Fibroblast of lung (primary cell): ENCODE measurements around the gene GJA5. TPM values are rescaled to one million over a fixed set of nuclear protein-coding genes. Genes with fewer than 3 reads are reported as not detected.

Source experiments
- DNase-seq, 2 donors: peaks; one replicate each; pipeline versions ENCODE4 v3.0.0 to v3.0.0-alpha.2; 2010; ENCODE audit warnings: low read depth in 2 of 2
- H2AFZ ChIP-seq: 2 replicates; pipeline ENCODE4 v1.5.1; 2012; ENCODE audit warnings: low read length, control low read depth, inconsistent platforms
- H3K27ac ChIP-seq: 2 replicates; pipeline ENCODE4 v1.5.1; 2011; ENCODE audit warnings: low read length, control low read depth; ENCODE audit not compliant: insufficient read depth
- H3K27me3 ChIP-seq: 2 replicates; pipeline ENCODE4 v1.5.1; 2011; ENCODE audit warnings: mild to moderate bottlenecking, low read length; ENCODE audit not compliant: control insufficient read depth, insufficient read depth
- H3K36me3 ChIP-seq: 2 replicates; pipeline ENCODE4 v1.5.1; 2011; ENCODE audit warnings: low read length; ENCODE audit not compliant: control insufficient read depth, insufficient read depth
- H3K4me1 ChIP-seq: 2 replicates; pipeline ENCODE4 v1.5.1; 2011; ENCODE audit warnings: low read length; ENCODE audit not compliant: control insufficient read depth, insufficient read depth; ENCODE audit errors: extremely low read depth
- H3K4me2 ChIP-seq: 2 replicates; pipeline ENCODE4 v1.5.1; 2011; ENCODE audit warnings: low read length, control low read depth; ENCODE audit not compliant: insufficient read depth; ENCODE audit errors: extremely low read depth
- H3K4me3 ChIP-seq, 4 experiments: fragments of 200-600 bp in 1 of 4; sonication (generic) in 1 of 4; replicated peaks in 1 of 4; 2 replicates each; pipeline ENCODE4 v1.5.1; 2011 to 2016; ENCODE audit warnings: low read length in 4 of 4, low read depth in 3 of 4, mild to moderate bottlenecking in 3 of 4, control low read depth in 2 of 4, inconsistent platforms in 1 of 4, mixed read lengths in 1 of 4; ENCODE audit not compliant: insufficient read depth in 1 of 4; ENCODE audit errors: control extremely low read depth in 1 of 4
- H3K79me2 ChIP-seq: 2 replicates; pipeline ENCODE4 v1.5.1; 2012; ENCODE audit warnings: mild to moderate bottlenecking, low read length, inconsistent platforms; ENCODE audit not compliant: control insufficient read depth, insufficient read depth
- H3K9ac ChIP-seq: 2 replicates; pipeline ENCODE4 v1.5.1; 2011; ENCODE audit warnings: mild to moderate bottlenecking, low read length, control low read depth; ENCODE audit not compliant: insufficient read depth
- H3K9me3 ChIP-seq: 2 replicates; pipeline ENCODE4 v1.5.1; 2012; ENCODE audit warnings: low read depth, low read length; ENCODE audit not compliant: control insufficient read depth, insufficient read depth
- H4K20me1 ChIP-seq: 2 replicates; pipeline ENCODE4 v1.5.1; 2011; ENCODE audit warnings: low read length; ENCODE audit not compliant: control insufficient read depth, insufficient read depth; ENCODE audit errors: extremely low read depth
- EZH2 ChIP-seq: IDR thresholded peaks from 2 replicates; pipeline ENCODE4 v1.5.1; 2012; ENCODE audit warnings: low read length, control low read depth, mild to moderate bottlenecking; ENCODE audit errors: missing control alignments
- polyA plus RNA-seq, 2 donors: library from polyadenylated mRNA; depleted of rRNA in 1 of 2; stranded (reverse) in 1 of 2; unstranded in 1 of 2; fragments of >200 nt; gene quantifications; 2 replicates each; pipeline ENCODE4 v1.2.1, GENCODE V29; 2011 to 2012; ENCODE audit warnings: missing spikeins in 1 of 2
- total RNA-seq: library from RNA; depleted of rRNA; stranded (reverse); fragments of >200 nt; gene quantifications from 2 replicates; pipeline ENCODE4 v1.2.1, GENCODE V29; 2014
- TF ChIP-seq, protein P1 (sequence below), 2 donors: IDR thresholded peaks in 1 of 2; conservative IDR thresholded peaks in 1 of 2; 1 replicate in 1 of 2; 2 replicates in 1 of 2; pipeline ENCODE4 v1.5.1; 2011 to 2012; ENCODE audit warnings: low read length in 2 of 2, control low read depth in 1 of 2, inconsistent platforms in 1 of 2, low read depth in 1 of 2, mild to moderate bottlenecking in 1 of 2

GJA5 gene
- total and polyA plus RNA-seq, 2 donors (not counting 1 experiment from before 2014, with no cell fraction given), result 0.14 TPM; not detected in 1

DNA sequence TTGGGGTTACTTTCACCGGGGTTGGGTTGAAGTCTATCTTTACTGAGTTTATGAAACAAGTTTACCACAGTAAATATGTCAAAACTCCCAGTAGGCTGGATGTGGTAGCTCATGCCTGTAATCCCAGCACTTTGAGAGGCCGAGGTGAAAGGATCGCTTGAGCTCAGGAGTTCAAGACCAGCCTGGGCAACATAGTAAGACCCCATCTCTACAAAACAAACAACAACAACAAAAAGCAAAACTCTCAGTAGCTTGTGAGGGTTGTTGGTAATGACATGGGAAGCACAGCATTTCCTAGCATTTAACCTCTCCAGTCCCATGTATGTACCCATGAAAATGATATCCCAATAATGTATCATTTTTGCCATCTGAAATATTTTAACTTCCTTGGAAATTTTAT is 34.7 kb downstream of the GJA5 start:
- Histone ChIP-seq H3K4me3 (no peak overlapping the region), H3K36me3 (no peaks in the 10 kb centered on the region), H4K20me1 (no peaks in the 10 kb centered on the region), H3K27me3 (no peaks in the 10 kb centered on the region), H3K4me2 (no peak overlapping the region), H3K79me2 (no peaks in the 10 kb centered on the region), H2AFZ (no peak overlapping the region), H3K9me3 (no peaks in the 10 kb centered on the region), H3K9ac (no peak overlapping the region), H3K27ac (no peak overlapping the region), H3K4me1 (no peaks in the 10 kb centered on the region)
- TF ChIP-seq, protein P1, sequence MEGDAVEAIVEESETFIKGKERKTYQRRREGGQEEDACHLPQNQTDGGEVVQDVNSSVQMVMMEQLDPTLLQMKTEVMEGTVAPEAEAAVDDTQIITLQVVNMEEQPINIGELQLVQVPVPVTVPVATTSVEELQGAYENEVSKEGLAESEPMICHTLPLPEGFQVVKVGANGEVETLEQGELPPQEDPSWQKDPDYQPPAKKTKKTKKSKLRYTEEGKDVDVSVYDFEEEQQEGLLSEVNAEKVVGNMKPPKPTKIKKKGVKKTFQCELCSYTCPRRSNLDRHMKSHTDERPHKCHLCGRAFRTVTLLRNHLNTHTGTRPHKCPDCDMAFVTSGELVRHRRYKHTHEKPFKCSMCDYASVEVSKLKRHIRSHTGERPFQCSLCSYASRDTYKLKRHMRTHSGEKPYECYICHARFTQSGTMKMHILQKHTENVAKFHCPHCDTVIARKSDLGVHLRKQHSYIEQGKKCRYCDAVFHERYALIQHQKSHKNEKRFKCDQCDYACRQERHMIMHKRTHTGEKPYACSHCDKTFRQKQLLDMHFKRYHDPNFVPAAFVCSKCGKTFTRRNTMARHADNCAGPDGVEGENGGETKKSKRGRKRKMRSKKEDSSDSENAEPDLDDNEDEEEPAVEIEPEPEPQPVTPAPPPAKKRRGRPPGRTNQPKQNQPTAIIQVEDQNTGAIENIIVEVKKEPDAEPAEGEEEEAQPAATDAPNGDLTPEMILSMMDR (conservative IDR thresholded peaks at IDR 0.05 in 1 of 2, IDR thresholded peaks at IDR 0.05 in 1 of 2; ENCODE audit: low read depth in 1 of 2, low read length in 2 of 2), result no peak
- no peak for TF ChIP-seq EZH2
- DNase-seq, result no peak

GRCh38 chr1:147723691-147724323 is 36.6 kb downstream of the GJA5 start:
- H3K9ac ChIP-seq, result no peak overlapping the region
- no peaks in the 10 kb centered on the region for H3K27me3 ChIP-seq
- no peaks in the 10 kb centered on the region for H3K4me1 ChIP-seq
- TF ChIP-seq EZH2, result no peak
- TF ChIP-seq, protein P1 (conservative IDR thresholded peaks at IDR 0.05 in 1 of 2, IDR thresholded peaks at IDR 0.05 in 1 of 2; ENCODE audit: low read depth in 1 of 2, low read length in 2 of 2), result peak; percentile 23 to 30
- no peak overlapping the region for H3K4me2 ChIP-seq
- H4K20me1 ChIP-seq, result no peaks in the 10 kb centered on the region
- no peak overlapping the region for H2AFZ ChIP-seq
- no peak overlapping the region for H3K4me3 ChIP-seq
- no peaks in the 10 kb centered on the region for H3K79me2 ChIP-seq
- H3K36me3 ChIP-seq, result no peaks in the 10 kb centered on the region
- no peak overlapping the region for H3K27ac ChIP-seq
- no peaks in the 10 kb centered on the region for H3K9me3 ChIP-seq
- DNase-seq, result peak; percentile 5 to 20

DNA sequence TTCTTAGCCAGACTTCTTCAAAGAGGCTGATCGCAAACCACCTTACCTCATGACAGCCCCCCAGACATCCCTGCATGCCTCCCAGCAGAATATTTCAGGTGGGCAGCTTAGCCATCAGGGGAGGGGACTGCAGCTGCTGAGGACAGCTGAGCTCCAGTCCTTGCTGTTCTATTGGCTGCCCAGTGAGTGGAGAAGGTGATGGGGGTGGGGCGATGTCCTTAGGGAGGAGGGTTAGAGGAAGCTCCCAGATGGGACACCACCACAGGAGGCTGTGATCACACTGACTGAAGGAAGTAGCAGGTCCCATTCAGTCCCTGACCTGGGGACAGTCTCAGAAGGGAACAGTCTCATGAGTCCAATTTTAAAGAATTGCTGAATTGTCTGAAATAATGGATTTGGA is 38.3 kb downstream of the GJA5 start:
- H3K36me3 ChIP-seq, result no peaks in the 10 kb centered on the region
- H3K4me2 ChIP-seq, result no peak overlapping the region
- no peak for TF ChIP-seq EZH2
- TF ChIP-seq, protein P1 (conservative IDR thresholded peaks at IDR 0.05 in 1 of 2, IDR thresholded peaks at IDR 0.05 in 1 of 2; ENCODE audit: low read depth in 1 of 2, low read length in 2 of 2), result no peak
- H3K9me3 ChIP-seq, result no peaks in the 10 kb centered on the region
- H3K4me1 ChIP-seq, result no peaks in the 10 kb centered on the region
- H4K20me1 ChIP-seq, result no peaks in the 10 kb centered on the region
- H3K9ac ChIP-seq, result no peak overlapping the region
- no peak for DNase-seq
- H3K27ac ChIP-seq, result no peak overlapping the region
- H3K79me2 ChIP-seq, result no peaks in the 10 kb centered on the region
- no peaks in the 10 kb centered on the region for H3K27me3 ChIP-seq
- H3K4me3 ChIP-seq, result no peak overlapping the region
- no peak overlapping the region for H2AFZ ChIP-seq
